ENCODE measurements around the gene MXRA7. TPM values are rescaled to one million over a fixed set of nuclear protein-coding genes. Genes with fewer than 3 reads are reported as not detected.

Gene MXRA7
- total and polyA plus RNA-seq, 2 donors (not counting 1 experiment from before 2014, with no cell fraction given), result 5.5 to 16.1 TPM

- Mint-ChIP-seq H3K27me3 (peaks cover 4% of the 10 kb centered on the region), H3K9me3 (ENCODE audit: insufficient read depth) (no peaks in the 10 kb centered on the region), H3K4me3 (no peak overlapping the region), H3K4me1 (no peaks in the 10 kb centered on the region), H3K27ac (no peak overlapping the region)
- Histone ChIP-seq H3K36me3 (replicated peaks in 1 of 2; ENCODE audit: control extremely low read depth in 1 of 2, control insufficient read depth in 1 of 2, extremely low read depth in 1 of 2, insufficient read depth in 2 of 2, low read length in 1 of 2) (no peaks in the 10 kb centered on the region), H4K20me1 (ENCODE audit: control insufficient read depth, insufficient read depth, low read length, poor library complexity, severe bottlenecking) (no peaks in the 10 kb centered on the region), H3K4me2 (replicated peaks; ENCODE audit: low read depth, low read length, poor library complexity, severe bottlenecking) (no peak overlapping the region), H3K79me2 (ENCODE audit: control insufficient read depth, insufficient read depth, low read length) (no peaks in the 10 kb centered on the region), H3K9ac (ENCODE audit: low read length) (no peak overlapping the region), H3K27ac (ENCODE audit: low read length in 2 of 2) (no peak overlapping the region), H2AFZ (ENCODE audit: insufficient read depth, low read depth, low read length, poor library complexity, severe bottlenecking) (no peak overlapping the region), H3K4me1 (ENCODE audit: control insufficient read depth in 2 of 2, insufficient read depth in 2 of 2, low read length in 2 of 2) (no peaks in the 10 kb centered on the region), H3K4me3 (ENCODE audit: control extremely low read depth in 1 of 5, extremely low read depth in 1 of 5, insufficient read depth in 1 of 5, low read depth in 2 of 5, low read length in 4 of 5) (no peak overlapping the region), H3K9me3 (ENCODE audit: control extremely low read depth in 1 of 3, control insufficient read depth in 2 of 3, insufficient read depth in 1 of 3, low read length in 2 of 3) (no peaks in the 10 kb centered on the region), H3K27me3 (replicated peaks in 1 of 4; ENCODE audit: control extremely low read depth in 1 of 4, control insufficient read depth in 3 of 4, insufficient read depth in 4 of 4, low read length in 3 of 4) (peaks cover 0 to 5% (median 0%) of the 10 kb centered on the region in 4 experiments)
- ATAC-seq (ENCODE audit: low read depth) (no peak), DNase-seq (no peak)
- CTCF ChIA-PET, result no interaction called here
- intact Hi-C loops (cut with micrococcal nuclease), result no loop called here
- TF ChIP-seq CTCF (IDR thresholded peaks at IDR 0.05), result no peak
- TF ChIP-seq EZH2 (IDR thresholded peaks at IDR 0.05; ENCODE audit: borderline replicate concordance, insufficient read depth, low read depth, low read length, poor library complexity, severe bottlenecking), result no peak
- 92% methylated on average over 16 of the region's 25 CpGs for WGBS (ENCODE audit: insufficient coverage)
- POLR2A ChIA-PET, result no interaction called here
Measured at GRCh38 chr17:76683921-76684745, 26.6 kb downstream of the MXRA7 start.

GRCh38 chr17:76683011-76683755 is 27.6 kb downstream of the MXRA7 start:
- Histone ChIP-seq H4K20me1 (ENCODE audit: control insufficient read depth, insufficient read depth, low read length, poor library complexity, severe bottlenecking) (no peaks in the 10 kb centered on the region), H3K4me3 (ENCODE audit: control extremely low read depth in 1 of 5, extremely low read depth in 1 of 5, insufficient read depth in 1 of 5, low read depth in 2 of 5, low read length in 4 of 5) (no peak overlapping the region), H3K79me2 (ENCODE audit: control insufficient read depth, insufficient read depth, low read length) (no peaks in the 10 kb centered on the region), H3K9me3 (ENCODE audit: control extremely low read depth in 1 of 3, control insufficient read depth in 2 of 3, insufficient read depth in 1 of 3, low read length in 2 of 3) (no peaks in the 10 kb centered on the region), H3K36me3 (replicated peaks in 1 of 2; ENCODE audit: control extremely low read depth in 1 of 2, control insufficient read depth in 1 of 2, extremely low read depth in 1 of 2, insufficient read depth in 2 of 2, low read length in 1 of 2) (no peaks in the 10 kb centered on the region), H3K9ac (ENCODE audit: low read length) (no peak overlapping the region), H3K4me2 (replicated peaks; ENCODE audit: low read depth, low read length, poor library complexity, severe bottlenecking) (no peak overlapping the region), H3K27ac (ENCODE audit: low read length in 2 of 2) (no peak overlapping the region), H3K27me3 (replicated peaks in 1 of 4; ENCODE audit: control extremely low read depth in 1 of 4, control insufficient read depth in 3 of 4, insufficient read depth in 4 of 4, low read length in 3 of 4) (peaks cover 0 to 5% (median 0%) of the 10 kb centered on the region in 4 experiments), H2AFZ (ENCODE audit: insufficient read depth, low read depth, low read length, poor library complexity, severe bottlenecking) (no peak overlapping the region), H3K4me1 (ENCODE audit: control insufficient read depth in 2 of 2, insufficient read depth in 2 of 2, low read length in 2 of 2) (no peaks in the 10 kb centered on the region)
- DNase-seq (no peak), ATAC-seq (ENCODE audit: low read depth) (no peak)
- H3K9me3 Mint-ChIP-seq (ENCODE audit: insufficient read depth), result no peaks in the 10 kb centered on the region
- no peaks in the 10 kb centered on the region for H3K27me3 Mint-ChIP-seq
- no peaks in the 10 kb centered on the region for H3K4me1 Mint-ChIP-seq
- ChIA-PET POLR2A (no interaction called here), CTCF (no interaction called here)
- WGBS (ENCODE audit: insufficient coverage), result 81% methylated on average over 18 of the region's 18 CpGs
- H3K27ac Mint-ChIP-seq, result no peak overlapping the region
- no peak for TF ChIP-seq CTCF (IDR thresholded peaks at IDR 0.05)
- TF ChIP-seq EZH2 (IDR thresholded peaks at IDR 0.05; ENCODE audit: borderline replicate concordance, insufficient read depth, low read depth, low read length, poor library complexity, severe bottlenecking), result no peak
- intact Hi-C loops (cut with micrococcal nuclease), result no loop called here
- H3K4me3 Mint-ChIP-seq, result no peak overlapping the region

Data from B cell (primary cell).